AG20443 (cell line): ENCODE results near the gene RNASE4.
A peak's percentile ranks its signal among the peaks of the same experiment; 100 is the strongest.
"Not testable (repeated sequence)": the region's sequence is repeated elsewhere in the genome, so short reads cannot be mapped to it uniquely, and the experiment has no call there.

Experiments used
- DNase-seq: peaks from one replicate; pipeline ENCODE4 v3.0.0; 2012; ENCODE audit warnings: low spot score, mixed read lengths

The RNASE4 gene

GRCh38 chr14:20683891-20684661, at the start of gene RNASE4:
Gene RNASE4, plus strand, starts transcription at chr14:20684560. Its CDS starts 14,812 bp downstream, at chr14:20699372.
- DNase-seq = peak; percentile 81

- DNase-seq = no peak
Observed at GRCh38 chr14:20641591-20641990, 42.8 kb upstream of the RNASE4 start, which contains the start of gene OR6S1. Gene OR6S1, minus strand, starts transcription at chr14:20641691. Its CDS starts 0 bp downstream, at chr14:20641691.

- no peak for DNase-seq
Observed at GRCh38 chr14:20642182-20642581, 42.2 kb upstream of the RNASE4 start.

- DNase-seq = not testable (repeated sequence)
Observed at GRCh38 chr14:20642755-20643154, 41.6 kb upstream of the RNASE4 start.

- no peak for DNase-seq
Observed at GRCh38 chr14:20644520-20644919, 39.8 kb upstream of the RNASE4 start.

- DNase-seq = no peak
Observed at GRCh38 chr14:20645481-20645880, 38.9 kb upstream of the RNASE4 start.

- DNase-seq = no peak
Observed at GRCh38 chr14:20652996-20653975, 31.1 kb upstream of the RNASE4 start.

- no peak for DNase-seq
Observed at GRCh38 chr14:20655851-20656250, 28.5 kb upstream of the RNASE4 start.

- no peak for DNase-seq
Observed at GRCh38 chr14:20656274-20656673, 28.1 kb upstream of the RNASE4 start.

- DNase-seq = no peak
Observed at GRCh38 chr14:20657216-20658211, 26.8 kb upstream of the RNASE4 start.

GRCh38 chr14:20658246-20658645, 26.1 kb upstream of the RNASE4 start:
- no peak for DNase-seq

GRCh38 chr14:20659336-20659735, 25.0 kb upstream of the RNASE4 start:
- no peak for DNase-seq

- DNase-seq = no peak
Observed at GRCh38 chr14:20659813-20660395, 24.5 kb upstream of the RNASE4 start.

GRCh38 chr14:20661197-20661596, 23.2 kb upstream of the RNASE4 start:
- no peak for DNase-seq

- DNase-seq = no peak
Observed at GRCh38 chr14:20662968-20663732, 21.2 kb upstream of the RNASE4 start.

GRCh38 chr14:20666400-20666961, 17.9 kb upstream of the RNASE4 start:
- not testable (repeated sequence) for DNase-seq

- DNase-seq = no peak
Observed at GRCh38 chr14:20667957-20668356, 16.4 kb upstream of the RNASE4 start.

- no peak for DNase-seq
Observed at GRCh38 chr14:20668969-20669368, 15.4 kb upstream of the RNASE4 start.

- DNase-seq = no peak
Observed at GRCh38 chr14:20671597-20672283, 12.6 kb upstream of the RNASE4 start.
